Stimulated activated CD8-positive, alpha-beta memory T cell treated with anti-CD3 and anti-CD28 coated beads, Interleukin-4, amount 100 ng/mL, for 24 hours (primary cell): ENCODE measurements around the gene ZBTB18.
"Not testable (repeated sequence)": the region's sequence is repeated elsewhere in the genome, so short reads cannot be mapped to it uniquely, and the experiment has no call there.

Source experiments
- DNase-seq: peaks from one replicate; pipeline ENCODE4 v3.0.0-alpha.2; 2020; ENCODE audit warnings: low read depth

ZBTB18 gene

DNA sequence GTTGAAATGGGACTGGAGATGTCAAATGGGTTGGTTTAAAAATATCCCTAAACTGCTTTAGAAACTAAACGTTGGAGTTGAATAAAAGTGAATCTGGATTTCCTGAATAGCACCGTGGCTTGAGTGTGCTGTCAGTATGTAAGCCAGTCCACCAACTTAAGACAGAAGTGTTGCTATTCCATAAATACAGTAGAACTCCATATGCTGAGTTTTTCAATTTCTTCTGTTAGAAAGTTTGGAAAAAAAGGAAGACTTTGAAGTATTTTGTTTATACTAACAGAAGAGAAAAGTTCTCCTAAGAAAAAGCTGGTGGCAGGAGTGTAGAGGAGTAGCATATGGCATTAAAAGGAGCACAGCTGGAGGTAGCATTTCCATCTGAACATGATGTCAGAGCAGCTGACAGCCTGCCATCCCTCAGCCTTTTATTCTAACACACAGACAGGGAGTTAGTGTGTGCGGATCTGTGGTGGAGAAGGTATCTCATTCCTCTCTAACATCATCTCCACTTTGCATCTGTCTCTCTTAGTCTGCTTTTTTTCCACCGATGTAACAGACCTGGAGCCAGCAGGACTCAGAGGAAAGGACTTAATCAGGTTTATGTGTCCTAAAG is at the start of gene ZBTB18:
ZBTB18 (plus strand) TSS at position 449 of the 610 bp plus-strand sequence; CDS start at position 598, 149 bp downstream.
- no peak for DNase-seq

DNA sequence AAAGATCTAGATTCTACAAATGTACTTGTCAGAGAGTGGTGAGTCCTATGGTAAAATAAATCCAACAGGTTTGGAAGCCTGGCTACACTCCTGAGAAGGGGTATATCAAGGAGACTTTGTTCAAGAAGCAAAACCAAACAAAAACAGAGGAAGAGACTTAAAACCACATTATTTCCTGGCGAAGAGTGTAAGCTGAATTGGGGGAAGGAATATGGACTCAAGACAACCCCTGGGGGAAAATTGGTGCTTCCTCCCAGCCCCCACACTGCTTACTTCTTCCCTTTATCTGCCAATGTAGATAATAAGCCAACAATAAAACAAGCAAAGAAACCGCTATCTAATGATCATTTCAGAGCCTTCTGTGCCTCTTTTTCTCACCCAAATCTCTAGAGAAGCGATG is 48.4 kb upstream of the ZBTB18 start:
- no peak for DNase-seq

DNA sequence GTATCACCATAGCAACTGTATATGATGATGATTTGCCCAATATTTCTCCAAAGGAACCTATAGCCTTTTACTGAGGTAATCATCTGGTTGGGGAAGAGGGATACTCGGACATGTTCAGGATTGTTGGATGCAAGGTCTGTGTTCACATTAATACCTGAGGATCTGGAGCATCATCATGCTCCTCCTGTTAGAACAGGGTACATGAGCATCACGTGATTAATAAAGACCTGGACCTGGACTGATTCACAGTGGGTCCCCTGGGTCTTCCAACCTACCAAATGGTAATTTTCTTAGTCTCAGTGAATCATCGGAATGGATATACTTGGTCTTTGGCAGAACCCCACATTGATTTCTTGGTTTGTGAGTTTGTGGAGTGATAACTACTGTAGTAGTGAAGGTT is 45.6 kb upstream of the ZBTB18 start:
- no peak for DNase-seq

DNA sequence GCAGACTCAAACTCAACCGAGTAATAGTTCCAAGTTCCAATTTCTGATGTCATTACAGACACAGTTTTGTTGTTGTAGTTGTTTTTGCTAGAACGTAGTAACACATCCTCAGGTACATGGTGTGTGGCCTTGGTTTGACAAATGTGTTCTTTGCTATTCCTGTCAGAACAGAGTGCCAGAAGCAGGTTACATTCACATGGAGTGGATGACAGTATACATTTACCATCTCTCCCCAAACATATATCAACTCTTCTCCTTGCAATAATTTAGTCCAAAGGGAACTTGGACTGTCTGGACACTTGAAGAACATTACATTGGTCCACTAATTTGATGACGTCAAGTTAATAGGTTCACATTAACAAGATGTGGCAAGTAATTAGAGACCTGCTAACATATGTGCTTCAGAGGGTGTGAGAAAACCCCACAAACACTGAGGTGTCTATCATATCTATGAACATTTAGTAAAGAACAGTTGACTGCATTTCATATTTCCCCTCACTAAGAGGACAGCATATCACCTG is 44.6 kb upstream of the ZBTB18 start:
- no peak for DNase-seq

DNA sequence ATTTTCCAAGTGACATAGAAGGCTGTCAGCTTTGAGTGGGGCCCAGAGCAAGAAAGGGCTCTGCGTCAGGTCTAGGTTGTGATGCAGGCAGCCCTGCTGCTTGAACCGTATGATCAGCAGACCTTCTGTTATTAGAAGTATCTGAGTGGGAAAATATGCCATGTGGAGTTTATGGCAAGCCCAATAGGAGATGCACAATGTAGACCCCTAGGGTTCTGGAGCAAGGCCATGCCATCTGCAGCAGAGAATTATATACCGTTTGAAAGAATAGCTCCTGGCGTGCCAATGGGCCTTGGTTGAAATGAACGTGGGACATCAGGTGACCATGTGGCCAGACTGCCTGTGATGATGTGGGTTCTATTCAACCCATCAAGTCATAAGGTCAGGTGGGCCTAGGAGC is 44.1 kb upstream of the ZBTB18 start:
- DNase-seq: no peak

DNA sequence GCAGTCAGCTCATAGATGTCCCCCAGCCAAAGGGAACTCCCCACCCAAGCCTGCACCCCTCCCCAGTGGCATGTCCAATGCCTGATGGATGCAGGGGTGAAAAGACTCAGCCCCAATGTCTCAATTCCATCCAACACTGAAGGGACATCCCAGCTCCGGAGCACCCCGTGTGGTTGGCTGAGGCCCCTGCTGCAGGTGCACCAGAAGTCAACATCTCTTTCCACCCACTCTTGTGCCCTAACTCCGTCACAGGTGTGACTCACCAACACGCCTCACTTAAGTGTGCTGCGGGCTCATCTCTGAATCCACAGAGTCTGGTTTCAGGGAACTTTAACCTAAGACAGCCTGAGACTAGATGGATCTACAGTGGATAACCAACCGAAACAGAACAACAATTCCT is 40.9 kb upstream of the ZBTB18 start:
- DNase-seq: peak; percentile 2

DNA sequence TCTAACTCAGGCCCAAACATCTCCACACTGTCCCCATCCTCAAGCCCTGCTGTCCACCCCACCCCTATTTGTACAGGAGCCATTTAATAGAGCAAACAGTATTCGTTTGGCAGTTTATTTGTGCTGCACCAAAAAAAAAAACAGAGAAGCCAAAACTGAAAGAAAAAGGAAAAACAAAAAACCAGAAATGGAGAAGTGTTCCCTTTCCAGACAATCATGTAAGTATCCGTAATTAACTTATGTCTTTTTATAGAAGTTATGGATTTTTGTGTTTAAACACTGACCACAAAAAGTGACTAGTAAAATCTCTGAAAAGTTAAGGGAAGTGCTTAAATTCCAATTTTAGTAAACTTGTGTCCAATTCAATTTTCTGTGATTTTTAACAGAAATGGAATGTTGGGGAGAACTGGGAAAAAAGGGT is 40.4 kb upstream of the ZBTB18 start:
- DNase-seq: no peak

DNA sequence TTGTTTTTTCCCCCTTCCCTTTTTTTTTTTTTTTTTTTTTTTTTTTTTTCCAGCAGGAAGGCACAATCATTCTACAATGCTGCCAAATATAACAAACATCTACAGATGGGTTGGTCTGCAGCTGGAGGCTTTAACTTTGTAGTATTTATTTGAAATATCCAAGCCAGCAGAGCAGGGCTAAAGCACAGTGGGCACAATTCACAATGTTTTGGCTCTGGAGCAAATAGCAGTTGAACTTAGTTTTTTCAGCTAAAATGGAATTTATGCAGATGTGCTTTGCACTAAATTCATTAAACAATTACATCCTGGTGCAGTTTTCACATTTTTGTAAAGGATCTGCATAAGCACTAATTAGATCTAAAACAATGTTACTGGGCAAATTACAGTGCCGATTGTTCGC is 39.8 kb upstream of the ZBTB18 start:
- no peak for DNase-seq

DNA sequence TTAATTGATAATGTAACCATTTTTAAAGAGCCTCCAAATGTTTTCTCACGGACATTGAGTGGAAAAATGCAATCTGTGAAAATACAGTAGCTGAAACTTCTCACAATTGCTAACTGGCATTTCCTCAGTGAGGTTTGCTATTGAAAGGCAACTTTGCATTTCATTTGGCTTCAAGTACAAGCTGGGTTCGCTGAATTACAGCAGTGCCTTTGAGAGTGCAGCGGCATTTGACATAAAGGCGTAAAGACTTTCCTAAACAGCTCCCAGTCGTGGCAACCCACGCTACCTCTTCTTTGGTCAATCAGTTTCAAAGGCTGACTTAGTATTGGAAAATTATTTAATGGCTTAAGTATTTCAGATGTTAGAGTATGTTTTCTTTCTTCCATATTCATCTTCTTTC is 39.3 kb upstream of the ZBTB18 start:
- no peak for DNase-seq

DNA sequence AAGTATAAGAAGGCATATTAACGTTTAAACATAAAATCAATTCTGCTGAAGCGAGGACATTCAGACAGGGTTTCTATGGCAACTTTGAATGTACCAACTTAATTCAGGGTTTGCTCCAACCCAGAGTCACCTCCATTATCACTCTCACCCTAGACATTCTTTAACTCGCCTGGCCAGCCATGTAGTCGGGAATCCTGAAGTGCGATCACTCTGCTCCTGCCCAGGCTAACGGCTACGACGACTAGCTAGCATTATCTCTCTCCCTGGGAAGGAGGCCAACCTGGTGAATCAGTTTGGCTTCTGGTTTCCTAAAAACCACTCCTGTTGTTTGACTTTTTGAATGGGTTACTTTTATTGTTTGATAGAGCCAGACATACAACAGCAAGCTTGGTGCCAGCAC is 38.9 kb upstream of the ZBTB18 start:
- no peak for DNase-seq

DNA sequence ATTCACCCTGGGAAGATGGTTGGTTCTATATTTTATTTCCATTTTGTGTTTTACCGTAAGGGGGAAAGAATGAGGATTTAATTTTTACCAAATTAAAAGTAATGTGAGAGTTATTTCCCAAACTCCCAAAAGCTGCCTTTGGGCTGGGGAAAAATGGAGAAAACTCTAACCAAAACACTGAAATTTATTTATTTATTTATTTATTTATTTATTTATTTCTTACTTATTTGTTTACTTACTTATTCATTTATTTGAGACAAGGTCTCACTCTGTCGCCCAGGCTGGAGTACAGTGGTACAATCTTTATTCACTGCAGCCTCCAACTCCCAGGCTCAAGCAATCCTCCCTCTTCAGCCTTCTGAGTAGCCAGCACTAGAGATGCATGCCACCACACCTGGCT is 38.0 kb upstream of the ZBTB18 start:
- no peak for DNase-seq

DNA sequence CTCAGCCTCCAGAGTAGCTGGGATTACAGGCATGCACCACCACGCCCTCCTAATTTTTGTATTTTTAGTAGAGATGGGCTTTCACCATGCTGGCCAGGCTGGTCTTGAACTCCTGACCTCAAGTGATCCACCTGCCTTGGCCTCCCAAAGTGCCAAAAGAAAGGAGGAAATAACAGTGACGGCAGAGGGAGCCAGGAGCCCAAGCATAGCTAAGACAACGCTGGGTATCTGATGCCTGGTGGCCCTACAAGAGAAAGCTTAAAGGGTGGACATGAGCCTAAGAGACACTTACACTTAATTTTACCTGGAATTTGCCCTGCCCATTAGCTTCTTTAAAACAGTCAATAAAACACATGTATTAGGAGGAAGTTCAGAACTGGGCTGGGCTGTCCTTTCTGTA is 36.2 kb upstream of the ZBTB18 start:
- not testable (repeated sequence) for DNase-seq

DNA sequence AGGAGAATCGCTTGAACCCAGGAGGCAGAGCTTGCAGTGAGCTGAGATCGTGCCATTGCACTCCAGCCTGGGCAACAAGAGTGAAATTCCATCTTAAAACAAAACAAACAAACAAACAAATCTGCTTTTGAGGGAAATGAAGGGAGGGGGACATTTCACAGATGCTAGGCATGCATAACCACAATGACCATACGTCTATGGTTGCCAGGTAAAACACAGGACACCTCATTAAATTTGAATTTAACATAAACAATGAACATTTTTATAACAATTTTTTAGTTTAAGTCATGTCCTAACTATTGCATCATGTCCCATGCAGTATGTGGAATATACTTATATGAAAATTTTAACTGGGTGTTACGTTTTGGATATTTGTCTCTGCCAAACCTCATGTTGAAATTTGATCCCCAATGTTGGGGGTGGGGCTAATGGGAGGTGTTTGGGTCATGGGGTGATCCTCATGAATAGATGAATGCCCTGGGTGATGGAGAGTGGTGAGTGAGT is 31.0 kb upstream of the ZBTB18 start:
- DNase-seq: no peak

DNA sequence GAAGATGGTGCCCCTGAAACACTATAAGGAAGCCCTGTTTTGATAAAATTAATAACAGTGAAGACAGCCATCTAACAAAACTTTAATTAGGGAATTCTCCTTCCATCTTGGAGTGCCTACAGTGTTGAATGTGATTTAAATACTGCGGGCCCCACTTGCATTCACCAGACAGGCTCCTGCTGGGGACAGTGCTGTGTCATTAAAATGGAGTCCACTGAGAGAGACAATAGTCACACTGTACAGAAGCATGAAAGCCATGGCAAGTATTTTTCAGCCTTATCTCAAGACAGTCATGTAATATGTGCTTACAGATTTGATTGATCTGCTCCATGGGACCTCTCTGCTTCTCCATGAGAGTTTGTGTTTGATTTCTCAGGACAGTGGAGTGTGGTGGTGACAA is 29.7 kb upstream of the ZBTB18 start:
- DNase-seq: no peak

DNA sequence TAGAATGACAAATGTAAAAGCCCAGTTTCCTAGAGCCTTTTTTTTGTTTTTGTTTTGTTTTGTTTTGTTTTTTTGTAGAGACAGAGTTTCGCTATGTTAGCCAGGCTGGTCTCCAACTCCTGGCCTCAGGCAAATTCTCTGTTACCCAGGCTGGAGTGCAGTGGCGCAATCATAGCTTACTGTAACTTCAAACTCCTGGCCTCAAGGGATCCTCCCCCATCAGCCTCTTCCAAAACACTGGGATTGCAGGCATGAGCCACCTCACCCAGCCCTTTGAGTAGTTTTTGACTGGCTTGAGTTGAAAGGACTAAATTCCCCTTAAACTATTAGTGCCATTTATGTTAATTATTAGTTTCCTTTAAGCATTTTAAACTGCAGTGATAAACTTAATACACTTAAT is 28.8 kb upstream of the ZBTB18 start:
- DNase-seq: no peak

DNA sequence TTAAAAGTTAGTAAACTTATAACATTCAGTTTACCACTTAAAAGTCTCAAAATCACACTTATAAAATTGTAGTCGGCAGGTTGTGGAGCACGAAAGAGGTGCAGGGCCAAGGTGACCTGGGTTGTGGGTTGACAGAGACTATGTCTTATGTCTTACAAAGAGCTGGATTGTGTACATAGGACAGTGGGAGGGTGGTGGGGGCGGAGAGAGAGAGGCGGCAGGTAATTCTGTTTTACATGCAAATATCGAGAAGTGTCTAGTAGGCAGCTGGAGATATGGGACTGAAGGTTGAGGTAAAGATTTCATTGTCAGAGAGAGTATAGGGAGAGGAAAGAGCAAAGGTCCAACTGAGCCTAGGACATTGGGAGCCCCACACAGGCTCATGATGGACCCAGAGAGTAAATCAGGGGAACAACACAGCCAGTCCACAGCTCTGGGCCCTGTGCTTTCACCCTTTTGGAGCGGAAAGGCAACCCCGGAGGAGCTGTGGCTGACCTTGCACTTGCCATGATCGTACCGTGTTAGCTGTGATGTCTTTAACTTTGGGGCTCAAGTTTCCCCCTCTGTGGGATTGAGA is 28.1 kb upstream of the ZBTB18 start:
- no peak for DNase-seq

DNA sequence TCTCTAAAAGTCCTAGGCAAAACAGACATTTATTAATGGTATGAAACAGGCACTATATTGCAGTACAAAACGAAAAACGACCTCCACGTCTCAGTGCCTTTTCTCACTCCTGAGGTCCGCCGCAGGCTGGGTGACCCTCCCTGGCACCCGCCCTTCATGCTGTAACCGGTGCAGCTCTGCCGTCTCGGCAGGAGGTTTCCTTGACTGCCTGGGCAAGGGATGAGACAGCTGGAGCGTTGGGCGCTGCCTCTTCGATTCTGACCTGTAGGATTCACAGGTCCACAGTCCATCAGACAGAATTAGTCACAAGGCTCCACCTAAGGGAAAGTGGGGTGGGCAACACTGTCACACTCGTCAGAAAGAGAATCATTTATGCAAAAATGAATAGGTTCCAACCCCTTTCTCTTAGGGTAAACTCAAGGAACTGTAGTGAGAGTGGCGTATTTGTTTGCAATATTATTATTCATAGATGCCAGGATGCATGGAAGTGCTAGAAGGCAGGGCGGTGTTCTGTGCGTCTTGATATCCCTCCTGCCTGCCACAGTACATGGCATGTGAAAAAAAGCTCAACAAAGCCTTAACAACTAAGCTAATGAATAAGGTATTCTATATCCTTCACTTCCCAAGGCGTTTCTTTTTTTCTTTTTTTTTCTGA is 23.5 kb upstream of the ZBTB18 start:
- no peak for DNase-seq

DNA sequence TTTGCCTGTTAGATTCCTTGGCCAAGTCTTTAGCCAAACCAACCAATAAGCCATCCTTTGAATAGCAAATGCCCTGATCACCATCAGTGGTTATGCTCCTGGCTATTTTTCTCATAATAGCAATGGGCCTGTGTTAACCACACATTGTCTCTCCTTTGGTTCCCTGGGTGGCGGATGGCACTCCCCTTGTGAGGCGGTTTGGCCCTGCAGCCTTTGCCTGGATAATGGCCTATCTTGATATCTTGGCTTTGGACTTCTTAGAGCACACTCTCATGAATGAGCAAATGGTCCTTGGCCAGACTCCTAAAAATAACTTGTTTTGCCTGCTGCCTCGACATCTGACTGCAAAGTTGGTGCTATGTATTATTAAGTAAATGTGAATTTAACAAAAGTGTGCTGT is 22.4 kb upstream of the ZBTB18 start:
- DNase-seq: no peak

DNA sequence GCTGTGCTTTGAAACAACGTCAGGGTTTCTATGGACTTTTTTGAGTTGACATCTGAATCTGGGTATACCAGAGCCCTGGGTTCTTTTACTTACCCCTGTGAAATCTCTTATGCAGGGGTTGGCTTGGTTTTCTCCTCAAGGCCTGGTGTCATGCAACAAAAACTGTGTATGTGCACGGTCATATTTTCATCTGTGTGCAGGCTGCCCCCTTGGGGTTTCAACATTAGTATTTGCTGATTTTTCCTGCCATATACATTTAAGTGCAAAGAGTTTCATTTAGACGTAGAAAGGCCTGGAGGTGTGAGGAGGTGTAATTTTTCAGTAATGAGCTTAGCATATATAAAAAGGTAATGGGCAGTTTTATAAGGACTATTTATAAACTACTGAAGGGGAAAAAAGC is 22.0 kb upstream of the ZBTB18 start:
- DNase-seq: no peak

DNA sequence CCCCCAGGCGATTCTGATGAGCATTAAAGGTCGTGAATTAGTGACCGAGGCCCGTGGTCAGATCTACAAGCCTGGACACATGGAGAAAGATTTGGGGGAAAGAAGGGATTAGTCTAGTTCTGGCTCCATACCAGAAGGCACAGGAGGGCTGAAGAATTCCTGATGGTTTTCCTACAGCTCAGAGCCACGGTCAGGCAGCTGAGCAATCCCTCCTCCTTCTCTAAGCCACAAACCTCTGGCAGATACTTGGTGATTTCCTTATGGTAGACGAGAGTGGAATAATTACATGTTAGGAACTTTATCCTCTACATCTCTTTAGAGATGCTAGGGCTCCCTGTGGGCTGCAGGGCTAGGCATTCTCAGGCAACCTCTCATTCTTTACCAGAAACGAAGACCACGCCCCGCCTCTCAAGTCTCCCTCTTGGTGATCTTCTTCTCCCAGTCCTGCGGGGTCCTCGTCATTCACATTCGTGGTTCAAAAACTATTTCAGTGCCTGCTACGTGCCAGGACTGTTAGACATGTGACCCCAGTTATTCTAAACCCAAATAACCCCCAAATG is 20.5 kb upstream of the ZBTB18 start:
- no peak for DNase-seq

DNA sequence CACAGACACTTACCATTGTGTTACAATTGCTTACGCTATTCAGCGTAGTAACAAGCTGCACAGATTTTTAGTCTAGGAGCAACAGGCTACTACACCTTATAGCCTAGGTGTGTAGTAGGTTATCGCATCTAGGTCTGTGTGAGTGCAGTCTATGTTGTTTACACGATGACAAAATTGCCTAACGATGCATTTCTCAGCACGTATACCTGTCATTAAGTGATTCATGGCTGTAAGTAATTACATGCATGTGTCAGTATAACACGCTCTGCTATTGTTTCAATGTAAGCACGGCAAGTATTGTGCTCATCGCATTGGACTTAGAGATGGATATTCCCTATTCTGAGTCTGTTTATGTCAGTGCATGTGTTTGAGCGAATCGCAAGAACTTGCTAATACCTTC is 15.7 kb upstream of the ZBTB18 start:
- DNase-seq: no peak

DNA sequence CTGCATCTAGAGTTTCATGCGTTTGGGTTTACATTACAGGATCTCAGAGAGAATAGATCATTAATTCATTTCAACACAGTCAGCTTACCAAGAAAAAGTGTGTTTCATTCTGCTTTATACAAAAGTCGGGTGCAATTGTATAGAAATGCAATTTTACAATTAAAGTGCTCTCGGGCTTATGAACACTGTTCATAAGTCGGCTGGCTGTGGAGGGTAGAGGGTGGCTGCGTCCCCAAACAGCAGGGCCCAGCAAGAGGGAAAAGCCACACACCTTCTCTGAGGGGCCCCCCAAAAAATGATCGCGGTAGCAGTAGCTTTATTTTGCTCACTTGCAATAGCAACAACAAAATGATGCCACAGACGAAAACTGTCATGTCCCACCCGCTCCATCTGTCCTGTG is 13.8 kb upstream of the ZBTB18 start:
- DNase-seq: no peak

DNA sequence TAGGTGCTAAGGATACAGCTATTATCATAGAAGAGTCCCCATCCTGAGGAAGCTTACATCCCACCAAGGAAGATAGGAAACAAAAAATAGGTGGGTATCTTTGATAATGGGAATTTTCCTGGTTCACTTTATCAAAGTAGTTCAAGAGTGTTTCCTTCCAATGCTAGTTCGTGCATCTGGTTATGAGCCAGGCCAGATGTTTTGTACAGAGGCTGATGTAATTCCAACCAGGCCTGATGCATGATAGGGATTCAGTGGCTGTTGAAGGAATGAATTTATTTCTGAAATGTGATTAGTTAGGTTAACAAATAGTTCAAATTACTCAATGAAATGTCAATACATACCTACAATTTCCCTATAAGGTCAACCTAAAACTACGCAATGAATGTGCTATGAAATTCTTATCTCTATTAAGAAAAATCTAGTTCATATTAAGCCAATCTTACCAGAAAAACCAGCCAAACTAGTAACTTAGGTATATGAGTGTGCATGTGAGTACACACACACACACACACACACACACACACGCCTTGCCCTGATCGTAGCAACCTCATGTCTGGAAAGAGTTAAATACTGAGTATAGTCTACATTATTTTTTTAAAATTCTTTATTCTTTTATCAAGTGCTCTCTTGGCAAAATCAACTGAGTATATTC is 9.5 kb upstream of the ZBTB18 start:
- no peak for DNase-seq
